ENCODE measurements around the gene AGFG2. TPM values are rescaled to one million over a fixed set of nuclear protein-coding genes. Genes with fewer than 3 reads are reported as not detected.

The AGFG2 gene
- total RNA-seq, 3 donors from 2014 or later (not counting 1 experiment from before 2014, with no cell fraction given): 21.5 to 32.6 (median 22.2) TPM

- Mint-ChIP-seq H3K4me3 (no peak overlapping the region), H3K27me3 (ENCODE audit: low read depth in 2 of 2) (no peaks in the 10 kb centered on the region), H3K27ac (no peak overlapping the region), H3K4me1 (peaks cover 9 to 20% of the 10 kb centered on the region in 2 donors), H3K9me3 (no peaks in the 10 kb centered on the region), H3K36me3 (no peaks in the 10 kb centered on the region)
- Histone ChIP-seq H3K4me1 (ENCODE audit: control insufficient read depth, insufficient read depth, low read length) (peaks cover 22% of the 10 kb centered on the region), H3K4me3 (ENCODE audit: low read length) (no peak overlapping the region), H3K27ac (ENCODE audit: low read length) (no peak overlapping the region), H3K9me3 (ENCODE audit: control insufficient read depth, insufficient read depth, low read length) (no peaks in the 10 kb centered on the region), H3K27me3 (ENCODE audit: control insufficient read depth, insufficient read depth, low read length) (no peaks in the 10 kb centered on the region), H3K36me3 (ENCODE audit: control insufficient read depth, insufficient read depth, low read length) (no peaks in the 10 kb centered on the region)
- no peak for TF ChIP-seq CTCF (IDR thresholded peaks at IDR 0.05)
- DNase-seq (no peak), ATAC-seq (no peak)
- intact Hi-C loops (cut with micrococcal nuclease): loop anchor here (5.0 kb wide), 1 partner anchor 92 kb away; the partner anchor contains the start of gene GIGYF1
- 78% methylated on average over 16 of the region's 18 CpGs for WGBS (ENCODE audit: insufficient coverage)
These were observed 61.1 kb downstream of the AGFG2 start for GRCh38 chr7:100599911-100600729.

DNA sequence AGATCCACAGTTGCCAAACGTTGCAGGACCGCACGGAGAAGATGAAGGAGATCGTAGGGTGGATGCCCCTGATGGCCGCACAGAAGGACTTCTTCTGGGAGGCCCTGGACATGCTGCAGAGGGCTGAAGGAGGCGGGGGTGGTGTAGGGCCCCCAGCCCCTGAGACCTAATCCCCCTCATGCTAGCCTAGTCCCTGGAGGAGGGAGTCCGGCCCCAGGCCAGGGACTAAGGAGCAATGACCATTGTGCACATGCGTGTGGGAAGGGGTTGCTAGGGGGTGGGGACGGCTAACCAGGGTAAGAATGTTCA lies 61.7 kb downstream of the AGFG2 start:
- H3K4me1 ChIP-seq (ENCODE audit: control insufficient read depth, insufficient read depth, low read length): peaks cover 28% of the 10 kb centered on the region
- no peak overlapping the region for H3K27ac ChIP-seq (ENCODE audit: low read length)
- Mint-ChIP-seq H3K4me1 (peaks cover 15 to 26% of the 10 kb centered on the region in 2 donors), H3K9me3 (no peaks in the 10 kb centered on the region), H3K27me3 (ENCODE audit: low read depth in 2 of 2) (no peaks in the 10 kb centered on the region), H3K4me3 (no peak overlapping the region), H3K36me3 (no peaks in the 10 kb centered on the region), H3K27ac (no peak overlapping the region)
- no peak for DNase-seq
- TF ChIP-seq CTCF (IDR thresholded peaks at IDR 0.05): no peak
- H3K36me3 ChIP-seq (ENCODE audit: control insufficient read depth, insufficient read depth, low read length): no peaks in the 10 kb centered on the region
- no peak overlapping the region for H3K4me3 ChIP-seq (ENCODE audit: low read length)
- H3K9me3 ChIP-seq (ENCODE audit: control insufficient read depth, insufficient read depth, low read length): no peaks in the 10 kb centered on the region
- 95% methylated on average over 9 of the region's 9 CpGs for WGBS (ENCODE audit: insufficient coverage)
- intact Hi-C loops (cut with micrococcal nuclease): loop anchor here (5.0 kb wide), 1 partner anchor 92 kb away; the partner anchor contains the start of gene GIGYF1
- H3K27me3 ChIP-seq (ENCODE audit: control insufficient read depth, insufficient read depth, low read length): no peaks in the 10 kb centered on the region
- no peak for ATAC-seq

DNA sequence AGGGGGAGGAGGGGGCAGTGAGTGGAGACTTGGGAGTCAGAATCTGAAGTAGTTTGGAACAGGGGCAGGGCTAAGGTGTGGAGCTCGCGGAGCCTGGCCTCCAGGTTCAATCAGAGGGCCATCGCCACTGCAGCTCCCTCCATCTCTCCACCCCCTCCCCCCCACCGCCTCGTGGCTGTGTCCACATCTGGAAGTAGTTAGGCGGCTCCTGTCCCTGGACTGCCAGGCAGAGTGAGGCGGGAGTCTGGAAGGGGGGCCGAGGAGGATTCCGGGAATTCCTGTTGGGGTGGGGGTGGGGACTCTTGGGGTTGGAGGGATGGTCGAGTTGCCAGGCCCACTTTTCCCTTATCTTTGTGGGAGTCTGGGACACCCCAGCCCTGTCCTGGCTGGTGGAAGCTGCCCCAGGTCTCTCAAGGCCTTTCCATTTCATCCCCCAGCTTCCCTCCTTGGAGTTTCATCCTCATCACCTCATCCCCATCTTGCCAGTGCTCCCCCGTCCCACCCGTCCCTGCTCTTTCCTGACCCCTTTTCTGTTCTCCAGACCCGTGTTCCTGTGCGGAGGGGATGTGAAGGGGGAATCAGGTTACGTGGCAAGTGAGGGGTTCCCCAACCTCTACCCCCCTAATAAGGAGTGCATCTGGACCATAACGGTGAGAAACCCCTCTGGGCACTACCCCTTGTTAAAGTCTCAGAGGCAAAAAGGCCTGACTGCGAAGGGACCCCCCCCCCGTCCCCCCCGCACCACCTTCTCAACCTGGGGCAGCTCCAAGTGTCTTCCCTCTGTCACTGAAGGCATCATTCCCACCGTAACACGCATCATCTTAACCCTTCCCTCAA lies 64.1 kb downstream of the AGFG2 start:
- no peaks in the 10 kb centered on the region for H3K9me3 Mint-ChIP-seq
- peaks cover 16 to 28% of the 10 kb centered on the region in 2 donors for H3K4me1 Mint-ChIP-seq
- DNase-seq (no peak), ATAC-seq (no peak)
- Histone ChIP-seq H3K4me3 (ENCODE audit: low read length) (peak overlapping the region; percentile 53), H3K9me3 (ENCODE audit: control insufficient read depth, insufficient read depth, low read length) (no peaks in the 10 kb centered on the region), H3K27me3 (ENCODE audit: control insufficient read depth, insufficient read depth, low read length) (no peaks in the 10 kb centered on the region), H3K4me1 (ENCODE audit: control insufficient read depth, insufficient read depth, low read length) (peaks cover 32% of the 10 kb centered on the region), H3K36me3 (ENCODE audit: control insufficient read depth, insufficient read depth, low read length) (no peaks in the 10 kb centered on the region), H3K27ac (ENCODE audit: low read length) (peak overlapping the region; percentile 86)
- no peaks in the 10 kb centered on the region for H3K36me3 Mint-ChIP-seq
- TF ChIP-seq CTCF (IDR thresholded peaks at IDR 0.05): no peak
- intact Hi-C loops (cut with micrococcal nuclease): loop anchor here (5.0 kb wide), 1 partner anchor 89 kb away; the partner anchor contains the start of gene GIGYF1
- H3K27me3 Mint-ChIP-seq (ENCODE audit: low read depth in 2 of 2): no peaks in the 10 kb centered on the region
- peak overlapping the region; percentile 94 for H3K4me3 Mint-ChIP-seq
- WGBS (ENCODE audit: insufficient coverage): 85% methylated on average over 13 of the region's 21 CpGs
- H3K27ac Mint-ChIP-seq: peak overlapping the region; percentile 89 to 94
